K562 (cell line): ENCODE results near the gene PRPH2. TPM values are rescaled to one million over a fixed set of nuclear protein-coding genes. Genes with fewer than 3 reads are reported as not detected.

Experiments
- ATAC-seq: fragments of 200-7000 bp; cut with Tn5 transposase; 3 replicates; pipeline ENCODE4 v1.9.1; 2020; ENCODE audit warnings: moderate library complexity
- BruUV-seq: library from RNA; stranded (reverse); fragments of 400-500 nt; replicated peaks from 2 replicates; lab custom pipeline; 2021; lab: Mats Ljungman, UMichigan
- CTCF ChIA-PET: fragments of 300-600 bp; formaldehyde crosslinking; extraction: SDS; loops from one replicate; lab custom pipeline; 2021; ENCODE audit warnings: low intra/inter-chr PET ratio; lab: Yijun Ruan, JAX
- POLR2A ChIA-PET: fragments of 300-600, 350-650 bp; sonication (Branson Sonifier 250); formaldehyde crosslinking; extraction: SDS; loops from one replicate; lab custom pipeline; 2021; ENCODE audit warnings: antibody characterized with exemption, inconsistent platforms; lab: Yijun Ruan, JAX
- DNase-seq, 4 experiments: peaks; one replicate each; pipeline versions ENCODE4 v3.0.0 to v3.0.0-alpha.2; 2011 to 2018; ENCODE audit warnings: low spot score in 3 of 4, mixed read lengths in 3 of 4; ENCODE audit errors: extremely low read depth in 1 of 4
- FAIRE-seq: peaks from 2 replicates; lab custom pipeline; 2011; peaks lifted over from hg19 to GRCh38; lab: Jason Lieb, UNC
- H2AFZ ChIP-seq: 2 replicates; pipeline ENCODE4 v1.6.0; 2011; ENCODE audit warnings: low read depth, low read length, control low read depth, inconsistent platforms
- H3K27ac ChIP-seq: fragments of 200-600 bp; 3 replicates; pipeline ENCODE4 v1.8.0; 2011; ENCODE audit warnings: low read depth, mild to moderate bottlenecking, control low read depth, inconsistent platforms, low read length, moderate library complexity, mixed read lengths; ENCODE audit errors: extremely low read depth
- H3K27me3 ChIP-seq, 2 experiments: fragments of 300-600 bp in 1 of 2; 2 replicates in 1 of 2; 3 replicates in 1 of 2; pipeline versions ENCODE4 v1.6.0 to v1.8.0; 2011; ENCODE audit warnings: inconsistent platforms in 2 of 2, low read length in 2 of 2, mild to moderate bottlenecking in 1 of 2, mixed read lengths in 1 of 2, moderate library complexity in 1 of 2; ENCODE audit not compliant: control insufficient read depth in 2 of 2, insufficient read depth in 2 of 2
- H3K36me3 ChIP-seq: fragments of 300-600 bp; 3 replicates; pipeline ENCODE4 v1.8.0; 2011; ENCODE audit warnings: mild to moderate bottlenecking, low read length, inconsistent platforms; ENCODE audit not compliant: control insufficient read depth, insufficient read depth
- H3K4me1 ChIP-seq, 2 experiments: fragments of 200-600 bp in 1 of 2; replicated peaks in 1 of 2; 2 replicates in 1 of 2; 3 replicates in 1 of 2; pipeline versions ENCODE4 v1.5.1 to v1.8.0; 2011; ENCODE audit warnings: inconsistent platforms in 2 of 2, low read length in 2 of 2, mild to moderate bottlenecking in 1 of 2, mixed read lengths in 1 of 2, moderate library complexity in 1 of 2; ENCODE audit not compliant: control insufficient read depth in 2 of 2, insufficient read depth in 2 of 2
- H3K4me2 ChIP-seq: 2 replicates; pipeline ENCODE4 v1.6.1; 2011; ENCODE audit warnings: low read length, control low read depth, inconsistent platforms, mixed read lengths; ENCODE audit not compliant: insufficient read depth
- H3K4me3 ChIP-seq: fragments of 200-600 bp; sonication (generic), shearing (Covaris generic); 2 replicates; pipeline ENCODE4 v1.5.1; 2016; ENCODE audit warnings: control low read depth, inconsistent platforms
- H3K79me2 ChIP-seq: fragments of 200-600 bp; 3 replicates; pipeline ENCODE4 v1.8.0; 2011; ENCODE audit warnings: low read length, inconsistent platforms; ENCODE audit not compliant: control insufficient read depth, insufficient read depth
- H3K9ac ChIP-seq, 2 experiments: 2 replicates each; pipeline versions ENCODE4 v1.6.0 to v1.6.1; 2011; ENCODE audit warnings: low read depth in 2 of 2, low read length in 2 of 2, control low read depth in 1 of 2, inconsistent platforms in 1 of 2, mild to moderate bottlenecking in 1 of 2, mixed read lengths in 1 of 2; ENCODE audit not compliant: insufficient read depth in 1 of 2
- H3K9me1 ChIP-seq: one replicate; pipeline ENCODE4 v1.6.0; 2011; ENCODE audit warnings: inconsistent platforms, mild to moderate bottlenecking, low read length, moderate library complexity; ENCODE audit not compliant: control insufficient read depth, insufficient read depth
- H3K9me3 ChIP-seq: replicated peaks from 2 replicates; pipeline ENCODE4 v1.5.1; 2011; ENCODE audit warnings: low read depth, low read length, inconsistent platforms; ENCODE audit not compliant: control insufficient read depth, insufficient read depth
- H4K20me1 ChIP-seq: replicated peaks from 2 replicates; pipeline ENCODE4 v1.6.1; 2011; ENCODE audit warnings: low read length, inconsistent platforms, mixed read lengths; ENCODE audit not compliant: control insufficient read depth, insufficient read depth
- ATF1 ChIP-seq, 2 experiments: fragments of 450-650 bp in 1 of 2; IDR thresholded peaks; 2 replicates each; pipeline ENCODE4 v1.6.1; 2016; ENCODE audit warnings: missing compliant biosample characterization in 1 of 2, missing genetic modification characterization in 1 of 2
- CHAMP1 ChIP-seq: fragments of 450-650 bp; IDR thresholded peaks from 2 replicates; pipeline ENCODE4 v1.6.1; 2016; ENCODE audit warnings: mild to moderate bottlenecking
- CSDE1 ChIP-seq, 2 experiments: fragments of 450-650 bp; IDR thresholded peaks; 2 replicates each; pipeline ENCODE4 v1.6.1; 2016; ENCODE audit warnings: mild to moderate bottlenecking in 1 of 2
- CTBP1 ChIP-seq: fragments of 450-650 bp; IDR thresholded peaks from 2 replicates; pipeline ENCODE4 v1.6.1; 2016; ENCODE audit warnings: borderline replicate concordance
- ELK1 ChIP-seq: sonication (generic); formaldehyde crosslinking; IDR thresholded peaks from 2 replicates; pipeline ENCODE4 v1.8.1; 2022; ENCODE audit warnings: missing genetic modification reagents
- ETV5 ChIP-seq: sonication (generic); formaldehyde crosslinking; IDR thresholded peaks from 2 replicates; pipeline ENCODE4 v1.4.0; 2020; ENCODE audit warnings: low read depth, mild to moderate bottlenecking, missing genetic modification reagents
- KAT7 ChIP-seq: sonication (generic); formaldehyde crosslinking; IDR thresholded peaks from 2 replicates; pipeline ENCODE4 v1.8.0; 2022; ENCODE audit warnings: missing genetic modification reagents, mild to moderate bottlenecking, borderline replicate concordance
- LEF1 ChIP-seq: fragments of 450-650 bp; IDR thresholded peaks from 2 replicates; pipeline ENCODE4 v1.6.1; 2016; ENCODE audit warnings: mild to moderate bottlenecking
- NFYB ChIP-seq: IDR thresholded peaks from 2 replicates; pipeline ENCODE4 v1.6.1; 2011; ENCODE audit warnings: mild to moderate bottlenecking, moderate library complexity; ENCODE audit not compliant: insufficient read length; ENCODE audit errors: extremely low read depth
- REST ChIP-seq, 2 experiments: fragments of 450-650 bp; formaldehyde crosslinking in 1 of 2; IDR thresholded peaks; 2 replicates each; pipeline versions ENCODE4 v1.4.0 to v1.6.1; 2014 to 2020; ENCODE audit warnings: mild to moderate bottlenecking in 2 of 2, borderline replicate concordance in 1 of 2, low read depth in 1 of 2
- SOX6 ChIP-seq: fragments of 450-650 bp; IDR thresholded peaks from 2 replicates; pipeline ENCODE4 v1.6.1; 2014; ENCODE audit warnings: mild to moderate bottlenecking
- WGBS: fragments of 100-300 bp; shearing (Covaris generic); methylation state at CpG from one replicate; pipeline ENCODE4 v1.1.6; 2016; ENCODE audit warnings: low coverage, mixed read lengths; ENCODE audit not compliant: insufficient coverage; ENCODE audit errors: missing lambda C conversion rate; 5-methylcytosine and 5-hydroxymethylcytosine counted together
- in situ Hi-C: fragments of 300-500 bp; cut with MboI; formaldehyde crosslinking; loops from 4 replicates; pipeline ENCODE4 v1.15.0; 2018; ENCODE audit warnings: inconsistent platforms, mixed read lengths
- intact Hi-C: fragments of 100-400 bp; cut with micrococcal nuclease; formaldehyde crosslinking; loops from 2 replicates; pipeline ENCODE4 v1.14.2; 2022
- polyA plus RNA-seq, 8 experiments: library from polyadenylated mRNA; depleted of rRNA in 4 of 8; stranded (reverse) in 5 of 8; unstranded in 3 of 8; fragments of >200 nt; fragmentation: Nextera tagmentation in 2 of 8; fragmentation: Illumina TruSeq in 1 of 8; extraction: Ambion mirVana in 2 of 8; extraction: Trizol in 1 of 8; gene quantifications; 2 replicates each; pipeline versions ENCODE4 v1.2.1 to v1.2.3, GENCODE V29; 2011 to 2014; ENCODE audit warnings: inconsistent platforms in 1 of 8, missing spikeins in 1 of 8
- total RNA-seq, 7 experiments: library from RNA; depleted of rRNA in 6 of 7; stranded (reverse); fragments of >200 nt in 6 of 7; fragmentation: Illumina TruSeq in 2 of 7; extraction: Trizol in 2 of 7; gene quantifications; 2 replicates each; pipeline versions ENCODE4 v1.2.1 to v1.2.3, GENCODE V29; 2011 to 2021; ENCODE audit warnings: low replicate concordance in 1 of 7

The PRPH2 gene
- total and polyA plus RNA-seq, 9 of the 15 experiments (the other 6 are each of a cell fraction or from before 2014, with no cell fraction given) = 0.03 to 0.11 (median 0.03) TPM; not detected in 5

GRCh38 chr6:42690872-42691271 lies 31.5 kb downstream of the PRPH2 start:
- FAIRE-seq (no peak), DNase-seq (no peak), ATAC-seq (no peak)
- H3K27me3 ChIP-seq = no peaks in the 10 kb centered on the region
- no peak overlapping the region for H3K4me2 ChIP-seq
- no peaks in the 10 kb centered on the region for H3K9me1 ChIP-seq
- H4K20me1 ChIP-seq = no peaks in the 10 kb centered on the region
- in situ Hi-C loops (no loop called here), intact Hi-C loops (no loop called here)
- no peaks in the 10 kb centered on the region for H3K4me1 ChIP-seq
- WGBS = 85% methylated on average over 2 of the region's 2 CpGs
- ChIA-PET POLR2A (interaction anchor here (0.6 kb wide), 1 partner anchor 152 kb away, joined by 3 read pairs; no protein-coding TSS in a partner anchor), CTCF (no interaction called here)
- H3K4me3 ChIP-seq = no peak overlapping the region
- H3K79me2 ChIP-seq = no peaks in the 10 kb centered on the region
- H3K27ac ChIP-seq = no peak overlapping the region
- no peaks in the 10 kb centered on the region for H3K9me3 ChIP-seq
- no peak overlapping the region for H3K9ac ChIP-seq
- no peak overlapping the region for H2AFZ ChIP-seq
- peaks cover 62% of the 10 kb centered on the region; the same call in 2 of the 3 replicates for H3K36me3 ChIP-seq
- no TSS peak for BruUV-seq
- TF ChIP-seq CHAMP1 (no peak), ATF1 (CRISPR knock-in tag; IDR thresholded peaks at IDR 0.05) (no peak), ATF1 (tag; IDR thresholded peaks at IDR 0.05) (no peak), REST (IDR thresholded peaks at IDR 0.05; ENCODE audit: borderline replicate concordance) (no peak), REST (CRISPR knock-in tag; IDR thresholded peaks at IDR 0.05; ENCODE audit: low read depth) (no peak), ETV5 (CRISPR knock-in tag) (no peak), LEF1 (no peak), ELK1 (CRISPR knock-in tag) (no peak), KAT7 (no peak), CTBP1 (no peak), NFYB (no peak), SOX6 (no peak), CSDE1 (IDR thresholded peaks at IDR 0.05) (no peak)
